ENCODE measurements around the gene RABIF.
A peak's percentile ranks its signal among the peaks of the same experiment; 100 is the strongest.
"Not testable (repeated sequence)": the region's sequence is repeated elsewhere in the genome, so short reads cannot be mapped to it uniquely, and the experiment has no call there.

RABIF gene

GRCh38 chr1:202926581-202927491, 37.9 kb upstream of the RABIF start, which contains the start of gene KLHL12:
Gene KLHL12, minus strand, starts transcription at chr1:202927234. Its CDS starts 2,072 bp downstream, at chr1:202925162.
- POLR2A ChIA-PET = interaction anchor here (0.6 to 1.0 kb wide), 3 partner anchors 22 to 88 kb away, joined by 3 to 5 read pairs (median 4); no protein-coding TSS in a partner anchor
- Histone ChIP-seq H3K4me3 (ENCODE audit: control insufficient read depth in 1 of 7, extremely low read depth in 1 of 7, insufficient read depth in 4 of 7, low read depth in 2 of 7, low read length in 6 of 7) (peak within 1 kb of the TSS; percentile 83 to 100 (median 98)), H3K4me1 (ENCODE audit: control extremely low read depth in 1 of 4, control insufficient read depth in 4 of 4, insufficient read depth in 4 of 4, low read length in 3 of 4) (peaks cover 0 to 16% (median 6%) of the 10 kb centered on the region in 4 experiments), H3K27me3 (replicated peaks in 2 of 5; ENCODE audit: control insufficient read depth in 4 of 5, insufficient read depth in 5 of 5, low read length in 4 of 5) (no peaks in the 10 kb centered on the region), H3K9me3 (ENCODE audit: control extremely low read depth in 1 of 5, control insufficient read depth in 4 of 5, insufficient read depth in 2 of 5, low read depth in 1 of 5, low read length in 4 of 5) (no peaks in the 10 kb centered on the region), H3K36me3 (ENCODE audit: control insufficient read depth in 4 of 4, insufficient read depth in 4 of 4, low read length in 3 of 4) (peaks cover 0 to 18% (median 5%) of the 10 kb centered on the region in 4 experiments), H3K27ac (ENCODE audit: insufficient read depth in 1 of 2, low read depth in 1 of 2, low read length in 2 of 2, poor library complexity in 1 of 2, severe bottlenecking in 2 of 2) (peak within 1 kb of the TSS; percentile 74 to 91)
- CTCF ChIA-PET = interaction anchor here (1.1 to 2.5 kb wide), 4 partner anchors 17 to 80 kb away, joined by 5 to 10 read pairs (median 10); partner anchors contain the start of gene TMEM183A
- peak; percentile 98 for DNase-seq
- under 1% methylated on average over 19 of the region's 57 CpGs for WGBS (ENCODE audit: insufficient coverage)

- Histone ChIP-seq H3K27ac (ENCODE audit: insufficient read depth in 1 of 2, low read depth in 1 of 2, low read length in 2 of 2, poor library complexity in 1 of 2, severe bottlenecking in 2 of 2) (no peak overlapping the region), H3K9me3 (ENCODE audit: control extremely low read depth in 1 of 5, control insufficient read depth in 4 of 5, insufficient read depth in 2 of 5, low read depth in 1 of 5, low read length in 4 of 5) (no peaks in the 10 kb centered on the region), H3K4me3 (ENCODE audit: control insufficient read depth in 1 of 7, extremely low read depth in 1 of 7, insufficient read depth in 4 of 7, low read depth in 2 of 7, low read length in 6 of 7) (no peak overlapping the region), H3K4me1 (ENCODE audit: control extremely low read depth in 1 of 4, control insufficient read depth in 4 of 4, insufficient read depth in 4 of 4, low read length in 3 of 4) (peaks cover 0 to 16% (median 6%) of the 10 kb centered on the region in 4 experiments), H3K36me3 (ENCODE audit: control insufficient read depth in 4 of 4, insufficient read depth in 4 of 4, low read length in 3 of 4) (peaks cover 0 to 30% (median 9%) of the 10 kb centered on the region in 4 experiments), H3K27me3 (replicated peaks in 2 of 5; ENCODE audit: control insufficient read depth in 4 of 5, insufficient read depth in 5 of 5, low read length in 4 of 5) (no peaks in the 10 kb centered on the region)
- no peak for DNase-seq
- WGBS (ENCODE audit: insufficient coverage) = no CpG with 5 or more reads among the region's 3 CpGs
- ChIA-PET CTCF (interaction anchor here (1.0 kb wide), 2 partner anchors 12 to 42 kb away, joined by 3 read pairs; no protein-coding TSS in a partner anchor), POLR2A (no interaction called here)
Measured at GRCh38 chr1:202923533-202923932, 34.6 kb upstream of the RABIF start.

- no peak overlapping the region for H3K27ac ChIP-seq (ENCODE audit: insufficient read depth in 1 of 2, low read depth in 1 of 2, low read length in 2 of 2, poor library complexity in 1 of 2, severe bottlenecking in 2 of 2)
- H3K36me3 ChIP-seq (ENCODE audit: control insufficient read depth in 4 of 4, insufficient read depth in 4 of 4, low read length in 3 of 4) = peaks cover 8 to 68% (median 30%) of the 10 kb centered on the region in 4 experiments
- DNase-seq = no peak
- ChIA-PET POLR2A (no interaction called here), CTCF (no interaction called here)
- no peaks in the 10 kb centered on the region for H3K27me3 ChIP-seq (replicated peaks in 2 of 5; ENCODE audit: control insufficient read depth in 4 of 5, insufficient read depth in 5 of 5, low read length in 4 of 5)
- H3K4me3 ChIP-seq (ENCODE audit: control insufficient read depth in 1 of 7, extremely low read depth in 1 of 7, insufficient read depth in 4 of 7, low read depth in 2 of 7, low read length in 6 of 7) = no peak overlapping the region
- peaks cover 0 to 5% (median 0%) of the 10 kb centered on the region in 4 experiments for H3K4me1 ChIP-seq (ENCODE audit: control extremely low read depth in 1 of 4, control insufficient read depth in 4 of 4, insufficient read depth in 4 of 4, low read length in 3 of 4)
- H3K9me3 ChIP-seq (ENCODE audit: control extremely low read depth in 1 of 5, control insufficient read depth in 4 of 5, insufficient read depth in 2 of 5, low read depth in 1 of 5, low read length in 4 of 5) = no peaks in the 10 kb centered on the region
Measured at GRCh38 chr1:202919615-202920014, 30.7 kb upstream of the RABIF start.

- no peak overlapping the region for H3K4me3 ChIP-seq (ENCODE audit: control insufficient read depth in 1 of 7, extremely low read depth in 1 of 7, insufficient read depth in 4 of 7, low read depth in 2 of 7, low read length in 6 of 7)
- no peak for DNase-seq
- no peaks in the 10 kb centered on the region for H3K9me3 ChIP-seq (ENCODE audit: control extremely low read depth in 1 of 5, control insufficient read depth in 4 of 5, insufficient read depth in 2 of 5, low read depth in 1 of 5, low read length in 4 of 5)
- H3K27me3 ChIP-seq (replicated peaks in 2 of 5; ENCODE audit: control insufficient read depth in 4 of 5, insufficient read depth in 5 of 5, low read length in 4 of 5) = no peaks in the 10 kb centered on the region
- H3K36me3 ChIP-seq (ENCODE audit: control insufficient read depth in 4 of 4, insufficient read depth in 4 of 4, low read length in 3 of 4) = peaks cover 16 to 86% (median 50%) of the 10 kb centered on the region in 4 experiments
- CTCF ChIA-PET = interaction anchor here (1.5 kb wide), 1 partner anchor 11 kb away, joined by 4 read pairs; no protein-coding TSS in a partner anchor
- POLR2A ChIA-PET = no interaction called here
- no peaks in the 10 kb centered on the region for H3K4me1 ChIP-seq (ENCODE audit: control extremely low read depth in 1 of 4, control insufficient read depth in 4 of 4, insufficient read depth in 4 of 4, low read length in 3 of 4)
- no peak overlapping the region for H3K27ac ChIP-seq (ENCODE audit: insufficient read depth in 1 of 2, low read depth in 1 of 2, low read length in 2 of 2, poor library complexity in 1 of 2, severe bottlenecking in 2 of 2)
Measured at GRCh38 chr1:202915146-202915545, 26.2 kb upstream of the RABIF start.

GRCh38 chr1:202912476-202912875, 23.5 kb upstream of the RABIF start:
- not testable (repeated sequence) for H3K4me1 ChIP-seq (ENCODE audit: control extremely low read depth in 1 of 4, control insufficient read depth in 4 of 4, insufficient read depth in 4 of 4, low read length in 3 of 4); DNase-seq; H3K27ac ChIP-seq (ENCODE audit: insufficient read depth in 1 of 2, low read depth in 1 of 2, low read length in 2 of 2, poor library complexity in 1 of 2, severe bottlenecking in 2 of 2); H3K9me3 ChIP-seq (ENCODE audit: control extremely low read depth in 1 of 5, control insufficient read depth in 4 of 5, insufficient read depth in 2 of 5, low read depth in 1 of 5, low read length in 4 of 5); H3K4me3 ChIP-seq (ENCODE audit: control insufficient read depth in 1 of 7, extremely low read depth in 1 of 7, insufficient read depth in 4 of 7, low read depth in 2 of 7, low read length in 6 of 7); H3K27me3 ChIP-seq (replicated peaks in 2 of 5; ENCODE audit: control insufficient read depth in 4 of 5, insufficient read depth in 5 of 5, low read length in 4 of 5)
- POLR2A ChIA-PET = interaction anchor here (0.6 kb wide), 1 partner anchor 153 kb away, joined by 5 read pairs; no protein-coding TSS in a partner anchor
- CTCF ChIA-PET = interaction anchor here (1.2 kb wide), 1 partner anchor 41 kb away, joined by 3 read pairs; no protein-coding TSS in a partner anchor
- H3K36me3 ChIP-seq (ENCODE audit: control insufficient read depth in 4 of 4, insufficient read depth in 4 of 4, low read length in 3 of 4) = peaks cover 24 to 85% (median 60%) of the 10 kb centered on the region in 4 experiments
- 82% methylated on average over 4 of the region's 4 CpGs for WGBS (ENCODE audit: insufficient coverage)

GRCh38 chr1:202909494-202909893, 20.5 kb upstream of the RABIF start:
- peaks cover 30 to 68% (median 50%) of the 10 kb centered on the region in 4 experiments for H3K36me3 ChIP-seq (ENCODE audit: control insufficient read depth in 4 of 4, insufficient read depth in 4 of 4, low read length in 3 of 4)
- CTCF ChIA-PET = interaction anchor here (1.5 kb wide), 1 partner anchor 16 kb away, joined by 3 read pairs; no protein-coding TSS in a partner anchor
- POLR2A ChIA-PET = no interaction called here
- no peak overlapping the region for H3K4me3 ChIP-seq (ENCODE audit: control insufficient read depth in 1 of 7, extremely low read depth in 1 of 7, insufficient read depth in 4 of 7, low read depth in 2 of 7, low read length in 6 of 7)
- H3K27me3 ChIP-seq (replicated peaks in 2 of 5; ENCODE audit: control insufficient read depth in 4 of 5, insufficient read depth in 5 of 5, low read length in 4 of 5) = no peaks in the 10 kb centered on the region
- H3K27ac ChIP-seq (ENCODE audit: insufficient read depth in 1 of 2, low read depth in 1 of 2, low read length in 2 of 2, poor library complexity in 1 of 2, severe bottlenecking in 2 of 2) = no peak overlapping the region
- no peaks in the 10 kb centered on the region for H3K9me3 ChIP-seq (ENCODE audit: control extremely low read depth in 1 of 5, control insufficient read depth in 4 of 5, insufficient read depth in 2 of 5, low read depth in 1 of 5, low read length in 4 of 5)
- WGBS (ENCODE audit: insufficient coverage) = no CpG with 5 or more reads among the region's 1 CpG
- H3K4me1 ChIP-seq (ENCODE audit: control extremely low read depth in 1 of 4, control insufficient read depth in 4 of 4, insufficient read depth in 4 of 4, low read length in 3 of 4) = no peaks in the 10 kb centered on the region
- DNase-seq = no peak

GRCh38 chr1:202908998-202909397, 20.0 kb upstream of the RABIF start:
- WGBS (ENCODE audit: insufficient coverage) = 95% methylated on average over 2 of the region's 6 CpGs
- POLR2A ChIA-PET = no interaction called here
- H3K36me3 ChIP-seq (ENCODE audit: control insufficient read depth in 4 of 4, insufficient read depth in 4 of 4, low read length in 3 of 4) = peaks cover 29 to 68% (median 47%) of the 10 kb centered on the region in 4 experiments

More at GRCh38 chr1:202908998-202909397, 20.0 kb upstream of the RABIF start:
- H3K27ac ChIP-seq (ENCODE audit: insufficient read depth in 1 of 2, low read depth in 1 of 2, low read length in 2 of 2, poor library complexity in 1 of 2, severe bottlenecking in 2 of 2) = no peak overlapping the region
- no peaks in the 10 kb centered on the region for H3K9me3 ChIP-seq (ENCODE audit: control extremely low read depth in 1 of 5, control insufficient read depth in 4 of 5, insufficient read depth in 2 of 5, low read depth in 1 of 5, low read length in 4 of 5)
- H3K27me3 ChIP-seq (replicated peaks in 2 of 5; ENCODE audit: control insufficient read depth in 4 of 5, insufficient read depth in 5 of 5, low read length in 4 of 5) = no peaks in the 10 kb centered on the region
- H3K4me1 ChIP-seq (ENCODE audit: control extremely low read depth in 1 of 4, control insufficient read depth in 4 of 4, insufficient read depth in 4 of 4, low read length in 3 of 4) = no peaks in the 10 kb centered on the region
- no peak overlapping the region for H3K4me3 ChIP-seq (ENCODE audit: control insufficient read depth in 1 of 7, extremely low read depth in 1 of 7, insufficient read depth in 4 of 7, low read depth in 2 of 7, low read length in 6 of 7)
- DNase-seq = no peak
- CTCF ChIA-PET = interaction anchor here (1.5 kb wide), 1 partner anchor 17 kb away, joined by 3 read pairs; no protein-coding TSS in a partner anchor

All from common myeloid progenitor, CD34-positive (primary cell).